GM12873 (cell line): ENCODE results near the gene ICAM1.

ENCODE experiments used
- CTCF ChIP-seq: IDR thresholded peaks from 2 replicates; pipeline ENCODE4 v1.5.1; 2012; ENCODE audit warnings: low read depth, mild to moderate bottlenecking, moderate library complexity, low read length, control low read depth; ENCODE audit not compliant: insufficient read depth; ENCODE audit errors: missing control alignments

ICAM1 gene

DNA sequence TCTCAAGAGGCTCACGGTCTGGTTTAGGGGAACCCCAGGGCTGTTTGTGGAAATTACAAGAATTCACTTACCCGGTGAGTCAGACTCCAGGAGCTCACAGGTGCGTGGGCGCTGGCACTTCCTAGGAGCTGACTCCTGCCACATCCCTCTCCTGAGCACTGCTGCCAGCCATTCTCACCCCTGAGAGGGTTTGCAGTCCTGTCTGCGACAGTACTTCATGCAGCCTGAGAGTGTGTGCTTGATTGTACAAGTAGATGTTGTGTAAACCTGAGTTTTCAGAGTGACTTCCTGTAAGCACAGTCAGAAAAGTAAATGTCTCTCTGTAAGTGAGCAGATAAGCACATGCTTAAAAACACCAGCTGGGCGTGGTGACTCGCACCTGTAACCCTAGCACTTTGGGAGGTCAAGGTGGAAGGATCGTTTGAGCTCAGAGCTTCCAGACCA lies 10.8 kb upstream of the ICAM1 start:
- TF ChIP-seq CTCF = no peak

GRCh38 chr19:10262771-10263170 lies 8.1 kb upstream of the ICAM1 start:
- TF ChIP-seq CTCF = no peak

GRCh38 chr19:10266706-10267105 lies 4.2 kb upstream of the ICAM1 start:
- no peak for TF ChIP-seq CTCF

DNA sequence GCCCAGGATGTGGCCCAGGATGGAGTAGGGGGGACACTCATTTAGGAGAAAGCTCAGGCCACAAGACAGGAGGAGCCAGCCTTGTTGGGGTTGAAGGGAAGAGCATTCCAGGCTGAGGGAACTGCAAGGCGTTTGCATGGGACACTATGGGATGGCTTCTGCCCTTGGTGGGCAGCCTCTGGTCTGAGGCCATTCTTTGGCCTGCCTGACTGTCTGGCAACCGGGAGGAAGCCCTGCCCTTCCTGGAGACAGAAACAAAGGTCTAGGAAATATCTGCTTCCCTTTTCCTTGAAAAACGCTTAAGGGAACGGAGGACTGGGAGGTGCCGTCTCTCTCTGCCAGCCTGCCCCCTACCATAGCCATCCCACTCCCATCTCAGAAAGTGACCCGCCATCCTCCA lies 2.8 kb upstream of the ICAM1 start:
- TF ChIP-seq CTCF = no peak

DNA sequence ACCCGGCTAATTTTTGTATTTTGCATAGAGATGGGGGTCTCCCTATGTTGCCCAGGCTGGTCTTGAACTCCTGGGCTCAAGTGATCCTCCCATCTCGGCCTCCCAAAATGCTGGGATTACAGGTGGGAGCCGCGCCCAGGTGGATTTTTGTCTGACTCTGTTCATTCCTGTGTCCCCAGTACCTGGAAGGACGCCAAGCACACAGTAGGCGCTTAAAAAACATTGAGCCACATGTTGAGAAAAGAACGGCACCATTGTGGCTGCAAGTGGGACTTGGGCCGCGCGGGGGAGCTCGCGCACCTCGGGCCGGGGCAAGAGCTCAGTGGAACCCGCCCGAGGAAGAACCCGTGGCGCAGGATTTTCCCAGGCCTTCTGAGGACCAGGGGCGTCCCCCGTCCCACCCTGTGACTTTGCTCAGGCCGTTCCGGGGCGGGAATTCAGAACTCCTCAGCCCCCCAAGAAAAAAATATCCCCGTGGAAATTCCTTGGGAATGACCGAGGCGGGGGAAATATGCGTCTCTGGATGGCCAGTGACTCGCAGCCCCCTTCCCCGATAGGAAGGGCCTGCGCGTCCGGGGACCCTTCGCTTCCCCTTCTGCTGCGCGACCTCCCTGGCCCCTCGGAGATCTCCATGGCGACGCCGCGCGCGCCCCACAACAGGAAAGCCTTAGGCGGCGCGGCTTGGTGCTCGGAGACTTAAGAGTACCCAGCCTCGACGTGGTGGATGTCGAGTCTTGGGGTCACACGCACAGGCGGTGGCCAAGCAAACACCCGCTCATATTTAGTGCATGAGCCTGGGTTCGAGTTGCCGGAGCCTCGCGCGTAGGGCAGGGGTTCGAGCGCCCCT lies 1.4 kb upstream of the ICAM1 start:
- TF ChIP-seq CTCF = peak; percentile 88

DNA sequence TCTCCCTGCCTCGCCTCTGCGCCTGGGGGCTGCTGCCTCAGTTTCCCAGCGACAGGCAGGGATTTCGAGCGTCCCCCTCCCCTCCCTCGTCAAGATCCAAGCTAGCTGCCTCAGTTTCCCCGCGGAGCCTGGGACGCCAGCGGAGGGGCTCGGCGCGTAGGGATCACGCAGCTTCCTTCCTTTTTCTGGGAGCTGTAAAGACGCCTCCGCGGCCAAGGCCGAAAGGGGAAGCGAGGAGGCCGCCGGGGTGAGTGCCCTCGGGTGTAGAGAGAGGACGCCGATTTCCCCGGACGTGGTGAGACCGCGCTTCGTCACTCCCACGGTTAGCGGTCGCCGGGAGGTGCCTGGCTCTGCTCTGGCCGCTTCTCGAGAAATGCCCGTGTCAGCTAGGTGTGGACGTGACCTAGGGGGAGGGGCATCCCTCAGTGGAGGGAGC lies 722 bp upstream of the ICAM1 start:
- TF ChIP-seq CTCF = no peak

- no peak for TF ChIP-seq CTCF
Observed at GRCh38 chr19:10271543-10272086, 695 bp downstream of the ICAM1 start.
